ENCODE measurements around the gene ALK. TPM values are rescaled to one million over a fixed set of nuclear protein-coding genes. Genes with fewer than 3 reads are reported as not detected.

ALK gene
- total RNA-seq, 4 donors from 2014 or later = 0.08 to 0.40 (median 0.28) TPM

GRCh38 chr2:29583548-29584156, 337.7 kb downstream of the ALK start:
- H3K9me3 ChIP-seq = no peaks in the 10 kb centered on the region
- no peak overlapping the region for H3K27ac ChIP-seq
- DNase-seq = no peak
- no peaks in the 10 kb centered on the region for H3K36me3 ChIP-seq
- WGBS, 2 donors = 95 to 100% methylated on average over 1 of the region's 1 CpG
- intact Hi-C loops (cut with DNase I) = no loop called here
- H3K27me3 ChIP-seq = no peaks in the 10 kb centered on the region
- H3K4me3 ChIP-seq (replicated peaks in 1 of 3) = no peak overlapping the region
- TF ChIP-seq POLR2A (IDR thresholded peaks at IDR 0.05) (no peak), CTCF (IDR thresholded peaks at IDR 0.05) (no peak)
- H3K4me1 ChIP-seq = no peaks in the 10 kb centered on the region

- DNase-seq = no peak
- WGBS, 2 donors = 85 to 91% methylated on average over 1 of the region's 1 CpG
- no peak overlapping the region for H3K27ac ChIP-seq
- intact Hi-C loops (cut with DNase I) = no loop called here
- H3K36me3 ChIP-seq = no peaks in the 10 kb centered on the region
- no peak overlapping the region for H3K4me3 ChIP-seq (replicated peaks in 1 of 3)
- H3K4me1 ChIP-seq = no peaks in the 10 kb centered on the region
- TF ChIP-seq POLR2A (IDR thresholded peaks at IDR 0.05) = no peak
- no peak for TF ChIP-seq CTCF (IDR thresholded peaks at IDR 0.05)
- H3K9me3 ChIP-seq = no peaks in the 10 kb centered on the region
- H3K27me3 ChIP-seq = no peaks in the 10 kb centered on the region
Measured at GRCh38 chr2:29583104-29583503, 338.3 kb downstream of the ALK start.

- no peak for DNase-seq
- WGBS, 2 donors = 80 to 89% methylated on average over 2 of the region's 2 CpGs
- no peak for TF ChIP-seq POLR2A (IDR thresholded peaks at IDR 0.05)
- no peak for TF ChIP-seq CTCF (IDR thresholded peaks at IDR 0.05)
- Histone ChIP-seq H3K36me3 (no peaks in the 10 kb centered on the region), H3K4me1 (no peaks in the 10 kb centered on the region), H3K9me3 (no peaks in the 10 kb centered on the region), H3K27ac (no peak overlapping the region), H3K27me3 (no peaks in the 10 kb centered on the region), H3K4me3 (replicated peaks in 1 of 3) (no peak overlapping the region)
- intact Hi-C loops (cut with DNase I) = no loop called here
Measured at GRCh38 chr2:29582062-29582461, 339.3 kb downstream of the ALK start.

- Histone ChIP-seq H3K27me3 (no peaks in the 10 kb centered on the region), H3K27ac (no peak overlapping the region), H3K4me3 (replicated peaks in 1 of 3) (no peak overlapping the region), H3K9me3 (no peaks in the 10 kb centered on the region), H3K36me3 (no peaks in the 10 kb centered on the region), H3K4me1 (no peaks in the 10 kb centered on the region)
- no peak for DNase-seq
- 90 to 92% methylated on average over 11 of the region's 11 CpGs for WGBS, 2 donors
- intact Hi-C loops (cut with DNase I) = no loop called here
- no peak for TF ChIP-seq CTCF (IDR thresholded peaks at IDR 0.05)
- no peak for TF ChIP-seq POLR2A (IDR thresholded peaks at IDR 0.05)
Measured at GRCh38 chr2:29580223-29580622, 341.2 kb downstream of the ALK start.

- H3K9me3 ChIP-seq = no peaks in the 10 kb centered on the region
- no peaks in the 10 kb centered on the region for H3K4me1 ChIP-seq
- intact Hi-C loops (cut with DNase I) = no loop called here
- TF ChIP-seq CTCF (IDR thresholded peaks at IDR 0.05) (no peak), POLR2A (IDR thresholded peaks at IDR 0.05) (no peak)
- H3K36me3 ChIP-seq = no peaks in the 10 kb centered on the region
- no peak overlapping the region for H3K27ac ChIP-seq
- WGBS, 2 donors = 90 to 95% methylated on average over 8 of the region's 8 CpGs
- H3K27me3 ChIP-seq = no peaks in the 10 kb centered on the region
- H3K4me3 ChIP-seq (replicated peaks in 1 of 3) = no peak overlapping the region
- no peak for DNase-seq
Measured at GRCh38 chr2:29579495-29580169, 341.8 kb downstream of the ALK start.

All from thyroid gland (tissue), 4 donors.